Measurements from ENCODE around the gene MS4A1.

DNA sequence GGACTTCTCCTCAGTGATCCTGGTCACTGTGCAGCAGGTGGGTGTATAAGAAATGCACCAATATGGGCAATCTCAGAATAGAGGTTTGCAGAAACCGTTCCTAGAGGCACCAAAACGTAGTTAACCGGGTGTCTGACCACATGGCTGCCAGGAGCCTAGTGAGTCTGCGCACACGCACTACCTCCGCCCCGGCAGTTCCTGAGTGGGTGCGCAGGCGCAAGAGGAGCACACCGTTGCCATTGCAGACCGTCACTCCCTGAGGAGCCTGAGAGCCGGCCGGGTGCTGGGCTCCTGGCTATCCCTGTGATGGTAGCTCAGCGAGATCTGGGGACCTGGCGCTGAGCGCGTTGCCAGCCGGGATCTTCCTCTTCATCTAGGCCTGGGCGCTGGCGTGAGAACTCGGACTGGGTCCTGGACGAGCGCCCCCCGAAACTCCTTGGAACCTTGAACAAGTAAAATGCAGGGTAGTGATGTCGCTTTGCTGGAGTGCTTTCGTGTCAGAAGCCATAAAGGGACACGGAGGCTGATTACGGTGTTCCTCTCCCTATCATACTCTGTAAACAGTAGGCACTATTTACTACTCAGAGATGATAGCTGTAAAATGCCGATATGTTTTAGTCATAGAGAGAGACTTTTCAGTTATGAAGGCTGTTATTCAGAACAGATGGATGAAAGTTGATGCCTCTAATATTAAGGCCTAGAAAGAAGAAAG lies 59.7 kb downstream of the MS4A1 start, which contains the start of gene MS4A13:
- TF ChIP-seq TAF1 (IDR thresholded peaks at IDR 0.05; ENCODE audit: borderline replicate concordance, low read depth, low read length) = no peak
- TF ChIP-seq, protein P1, sequence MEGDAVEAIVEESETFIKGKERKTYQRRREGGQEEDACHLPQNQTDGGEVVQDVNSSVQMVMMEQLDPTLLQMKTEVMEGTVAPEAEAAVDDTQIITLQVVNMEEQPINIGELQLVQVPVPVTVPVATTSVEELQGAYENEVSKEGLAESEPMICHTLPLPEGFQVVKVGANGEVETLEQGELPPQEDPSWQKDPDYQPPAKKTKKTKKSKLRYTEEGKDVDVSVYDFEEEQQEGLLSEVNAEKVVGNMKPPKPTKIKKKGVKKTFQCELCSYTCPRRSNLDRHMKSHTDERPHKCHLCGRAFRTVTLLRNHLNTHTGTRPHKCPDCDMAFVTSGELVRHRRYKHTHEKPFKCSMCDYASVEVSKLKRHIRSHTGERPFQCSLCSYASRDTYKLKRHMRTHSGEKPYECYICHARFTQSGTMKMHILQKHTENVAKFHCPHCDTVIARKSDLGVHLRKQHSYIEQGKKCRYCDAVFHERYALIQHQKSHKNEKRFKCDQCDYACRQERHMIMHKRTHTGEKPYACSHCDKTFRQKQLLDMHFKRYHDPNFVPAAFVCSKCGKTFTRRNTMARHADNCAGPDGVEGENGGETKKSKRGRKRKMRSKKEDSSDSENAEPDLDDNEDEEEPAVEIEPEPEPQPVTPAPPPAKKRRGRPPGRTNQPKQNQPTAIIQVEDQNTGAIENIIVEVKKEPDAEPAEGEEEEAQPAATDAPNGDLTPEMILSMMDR (IDR thresholded peaks at IDR 0.05) = no peak
